Measurements from ENCODE around the gene FHIT. TPM values are rescaled to one million over a fixed set of nuclear protein-coding genes. Genes with fewer than 3 reads are reported as not detected.
"Not testable (repeated sequence)": the region's sequence is repeated elsewhere in the genome, so short reads cannot be mapped to it uniquely, and the experiment has no call there.

The FHIT gene
- polyA plus RNA-seq, 3 donors, result 3.1 to 3.9 (median 3.3) TPM

DNA sequence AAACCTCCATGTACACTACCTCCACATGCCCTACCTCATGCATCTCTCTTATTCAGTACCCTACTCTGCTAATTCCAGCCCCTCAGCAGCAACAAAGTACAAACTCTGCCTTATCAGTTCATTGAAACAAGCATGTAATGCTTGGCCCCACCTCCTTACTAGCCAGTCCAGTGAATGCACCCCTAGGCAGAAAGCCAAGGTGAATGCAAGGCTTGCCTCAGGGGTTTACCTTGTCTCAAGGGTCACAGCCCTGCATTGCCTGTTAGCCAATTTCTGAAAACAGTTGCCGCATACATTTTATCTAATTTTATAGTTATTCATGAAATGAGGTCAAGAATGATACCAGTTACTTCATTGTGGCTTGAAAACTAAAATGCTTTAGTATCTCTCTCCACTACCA lies 576.4 kb downstream of the FHIT start:
- 91 to 93% (median 93%) methylated on average over 1 of the region's 1 CpG for whole genome bisulfite sequencing, 3 donors

DNA sequence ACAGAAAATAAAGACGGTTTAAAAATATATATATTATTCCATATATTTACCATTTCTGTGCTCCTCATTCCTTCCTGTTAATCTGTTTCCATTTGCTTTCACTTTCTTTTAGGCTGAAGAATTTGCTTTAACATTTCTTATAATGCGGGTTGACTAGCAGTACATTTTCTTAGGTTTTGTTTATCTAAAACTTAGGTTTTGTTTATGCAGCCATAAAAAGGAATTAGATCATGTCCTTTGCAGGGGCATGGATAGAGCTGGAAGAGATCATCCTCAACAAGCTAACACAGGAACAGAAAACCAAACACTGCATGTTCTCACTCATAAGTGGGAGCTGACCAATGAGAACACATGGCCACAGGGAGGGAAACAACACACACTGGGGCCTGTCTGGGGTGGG lies 578.1 kb downstream of the FHIT start:
- no peak overlapping the region for H3K27ac ChIP-seq (ENCODE audit: low read depth, low read length)
- 44 to 67% (median 66%) methylated on average over 2 of the region's 2 CpGs for WGBS, 3 donors

More for the DNA sequence above, 576.4 kb downstream of the FHIT start:
- no peak overlapping the region for H3K27ac ChIP-seq (ENCODE audit: low read depth, low read length)

DNA sequence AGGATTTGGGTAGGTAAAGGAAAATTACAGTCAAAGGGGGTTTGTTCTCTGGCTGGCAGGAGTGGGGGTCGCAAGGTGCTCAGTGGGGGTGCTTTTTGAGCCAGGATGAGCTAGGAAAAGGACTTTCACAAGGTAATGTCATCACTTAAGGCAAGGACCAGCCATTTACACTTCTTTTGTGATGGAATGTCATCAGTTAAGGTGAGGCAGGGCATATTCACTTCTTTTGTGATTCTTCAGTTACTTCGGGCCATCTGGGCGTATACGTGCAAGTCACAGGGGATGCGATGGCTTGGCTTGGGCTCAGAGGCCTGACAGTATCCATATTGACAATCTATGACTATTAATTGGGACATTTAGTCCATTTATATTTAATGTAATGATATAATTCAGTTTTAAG lies 578.9 kb downstream of the FHIT start:
- not testable (repeated sequence) for H3K27ac ChIP-seq (ENCODE audit: low read depth, low read length)
- 90 to 97% (median 94%) methylated on average over 5 of the region's 5 CpGs for WGBS, 3 donors

GRCh38 chr3:60669636-60670035 lies 581.6 kb downstream of the FHIT start:
- no peak overlapping the region for H3K27ac ChIP-seq (ENCODE audit: low read depth, low read length)
- 91 to 98% (median 97%) methylated on average over 1 of the region's 1 CpG for WGBS, 3 donors

DNA sequence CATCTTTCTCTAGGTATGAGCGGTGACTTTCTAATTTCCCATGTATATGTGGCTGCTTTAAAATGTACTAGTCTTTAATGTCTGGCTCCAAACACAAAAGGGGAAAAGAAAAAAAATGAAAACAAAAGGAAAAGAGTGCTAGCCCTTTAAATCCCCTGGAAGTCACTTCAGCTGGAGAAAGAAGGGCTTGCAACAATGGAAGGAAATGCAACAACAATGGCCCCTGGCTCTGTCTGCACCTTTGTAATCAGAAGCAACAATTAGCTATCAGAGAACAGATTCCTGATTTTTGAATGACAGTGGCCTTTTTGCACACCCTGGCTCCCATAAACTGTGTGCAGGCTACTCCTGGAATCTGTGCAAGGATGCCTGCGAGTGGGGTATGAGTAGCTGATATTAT lies 591.2 kb downstream of the FHIT start:
- no peak overlapping the region for H3K27ac ChIP-seq (ENCODE audit: low read depth, low read length)
- WGBS, 3 donors, result 78 to 93% (median 82%) methylated on average over 2 of the region's 2 CpGs

GRCh38 chr3:60659098-60659497 lies 592.2 kb downstream of the FHIT start:
- H3K27ac ChIP-seq (ENCODE audit: low read depth, low read length), result no peak overlapping the region
- WGBS, 3 donors, result 94 to 97% (median 95%) methylated on average over 1 of the region's 1 CpG

DNA sequence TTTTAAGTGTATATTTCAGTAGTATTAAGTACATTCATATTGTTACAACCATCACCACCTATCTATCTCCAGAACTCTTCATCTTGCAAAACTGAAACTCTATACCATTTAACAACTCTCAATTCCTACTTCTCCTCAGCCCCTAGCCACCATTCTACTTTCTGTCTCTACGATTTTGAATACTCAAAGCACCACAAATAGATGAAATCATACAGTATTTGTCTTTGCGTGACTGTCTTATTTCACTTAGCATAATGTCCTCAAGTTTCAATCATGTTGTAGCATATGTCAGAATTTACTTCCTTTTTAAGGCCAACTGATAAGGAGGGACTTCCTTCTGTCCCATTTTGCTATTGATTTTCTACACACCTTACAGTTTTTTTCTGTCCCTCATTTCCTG lies 593.3 kb downstream of the FHIT start:
- no peak overlapping the region for H3K27ac ChIP-seq (ENCODE audit: low read depth, low read length)
- 89 to 91% (median 89%) methylated on average over 2 of the region's 2 CpGs for WGBS, 3 donors

DNA sequence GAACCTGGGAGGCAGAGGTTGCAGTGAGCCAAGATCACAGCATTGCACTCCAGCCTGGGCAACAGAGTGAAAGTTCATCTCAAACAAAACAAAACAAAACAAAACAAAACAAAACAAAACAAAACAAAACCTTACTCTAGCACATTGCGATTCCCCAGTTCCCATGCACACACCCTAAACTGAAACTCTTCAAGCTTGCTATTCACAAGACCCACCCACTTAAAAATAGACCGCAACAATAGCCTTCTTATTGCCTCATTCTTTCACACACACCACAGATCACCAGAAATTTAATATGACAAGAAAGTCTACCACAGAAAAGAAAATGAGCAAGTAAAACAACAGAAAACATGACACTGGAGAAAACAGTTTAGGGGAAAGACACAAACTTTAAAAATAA lies 598.4 kb downstream of the FHIT start:
- WGBS, 3 donors, result 90 to 95% (median 90%) methylated on average over 2 of the region's 2 CpGs
- no peak overlapping the region for H3K27ac ChIP-seq (ENCODE audit: low read depth, low read length)

DNA sequence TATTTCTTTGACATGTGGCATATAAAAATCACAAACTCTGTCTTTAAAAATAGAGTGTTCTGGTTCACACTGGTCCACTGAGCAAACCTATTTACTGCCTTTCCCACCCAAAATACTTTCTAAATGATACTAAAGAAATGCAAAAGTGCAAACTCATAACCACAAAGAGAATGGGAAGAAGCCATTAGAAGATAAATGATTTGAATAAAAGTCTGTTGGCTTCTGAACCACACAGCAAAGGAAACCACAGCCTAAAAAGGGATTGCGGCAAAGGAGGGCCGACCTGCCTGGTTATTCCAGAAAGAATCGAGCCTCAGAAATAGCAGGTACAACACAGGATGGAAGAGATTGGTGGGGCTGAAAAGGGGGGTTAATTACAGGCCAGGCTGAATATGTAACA lies 599.5 kb downstream of the FHIT start:
- WGBS, 3 donors, result 51 to 59% (median 52%) methylated on average over 3 of the region's 3 CpGs
- H3K27ac ChIP-seq (ENCODE audit: low read depth, low read length), result no peak overlapping the region

DNA sequence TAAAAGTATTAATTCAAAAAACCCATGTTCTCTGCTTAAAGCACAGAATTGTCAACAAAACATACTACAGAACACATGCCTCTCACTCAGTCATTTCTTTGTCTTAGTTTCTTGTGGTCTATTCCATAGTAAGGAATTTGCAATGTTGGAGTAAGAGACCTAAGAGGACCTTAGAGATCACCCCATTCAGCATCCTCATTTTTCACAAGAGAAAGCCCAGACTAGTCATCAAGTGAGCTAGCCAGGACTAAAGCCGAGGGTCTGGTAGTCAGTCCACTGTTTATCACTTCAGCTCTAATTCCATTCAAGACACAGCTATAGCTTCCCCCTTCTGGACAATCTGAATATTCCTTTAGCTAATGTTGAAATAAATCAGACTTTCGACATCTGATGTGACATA lies 601.1 kb downstream of the FHIT start:
- no peak overlapping the region for H3K27ac ChIP-seq (ENCODE audit: low read depth, low read length)
- WGBS, 3 donors, result 78 to 98% (median 87%) methylated on average over 2 of the region's 2 CpGs

DNA sequence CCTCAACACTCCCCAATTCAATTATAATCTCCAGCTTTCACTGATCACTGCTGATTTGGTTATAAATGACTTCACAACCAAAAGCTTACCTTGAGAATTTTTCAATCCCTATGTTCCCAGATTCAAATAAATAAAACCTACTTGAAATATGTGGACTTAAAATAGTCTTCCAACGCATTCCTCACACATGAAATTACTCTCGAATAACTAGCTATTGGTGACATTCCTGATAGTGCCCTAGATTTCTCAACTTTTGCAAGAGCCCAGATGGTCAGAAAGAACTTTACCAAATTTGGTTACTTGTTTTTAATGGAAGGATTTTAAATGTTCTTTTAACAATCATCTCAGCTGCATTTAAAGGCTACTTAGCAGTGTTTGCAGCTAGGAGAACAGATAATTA lies 605.5 kb downstream of the FHIT start:
- no peak overlapping the region for H3K27ac ChIP-seq (ENCODE audit: low read depth, low read length)
- WGBS, 3 donors, result 62 to 77% (median 76%) methylated on average over 2 of the region's 2 CpGs

DNA sequence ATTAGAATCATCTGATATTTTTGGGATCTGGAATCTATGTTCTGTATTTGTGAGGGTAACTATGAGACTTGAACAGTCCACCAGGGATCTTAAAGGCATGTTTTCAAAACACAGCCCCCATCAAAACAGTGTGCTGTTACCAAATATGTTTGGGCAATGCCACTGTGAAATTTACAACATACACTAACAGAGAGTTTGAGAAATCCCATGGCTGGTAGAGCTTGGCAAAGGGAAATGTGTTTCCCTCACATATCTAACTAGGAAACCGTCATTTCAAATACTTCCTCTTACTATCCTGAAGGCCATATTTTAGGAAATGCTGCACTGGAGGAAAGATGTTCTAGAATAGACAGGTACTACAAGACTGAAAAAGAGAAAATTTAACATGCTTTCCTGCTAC lies 607.4 kb downstream of the FHIT start:
- H3K27ac ChIP-seq (ENCODE audit: low read depth, low read length), result no peak overlapping the region
- 38 to 82% (median 42%) methylated on average over 1 of the region's 1 CpG for WGBS, 3 donors

- 67 to 79% (median 73%) methylated on average over 2 of the region's 2 CpGs for WGBS, 3 donors
- H3K27ac ChIP-seq (ENCODE audit: low read depth, low read length), result no peak overlapping the region
These were observed 609.9 kb downstream of the FHIT start for GRCh38 chr3:60641354-60641753.

DNA sequence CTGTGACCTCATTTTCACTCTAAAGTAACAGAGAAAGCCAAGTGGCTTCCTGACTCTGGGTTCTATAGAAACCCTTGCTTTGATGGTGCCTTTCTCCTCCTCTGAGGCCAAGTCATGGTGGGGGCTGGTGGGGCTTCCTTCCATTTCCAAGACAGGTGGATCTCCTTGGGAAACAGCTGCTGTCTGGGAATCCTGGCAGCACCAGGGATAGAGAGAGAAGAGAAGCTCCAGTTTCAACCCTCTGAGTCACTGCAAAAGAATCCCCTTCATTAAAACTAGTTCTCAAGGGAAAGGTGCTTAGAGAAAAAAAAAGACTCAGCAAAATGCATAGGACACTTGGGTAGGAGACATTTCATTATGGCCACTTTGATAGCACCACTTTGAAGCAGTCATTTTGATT lies 614.4 kb downstream of the FHIT start:
- no peak overlapping the region for H3K27ac ChIP-seq (ENCODE audit: low read depth, low read length)

DNA sequence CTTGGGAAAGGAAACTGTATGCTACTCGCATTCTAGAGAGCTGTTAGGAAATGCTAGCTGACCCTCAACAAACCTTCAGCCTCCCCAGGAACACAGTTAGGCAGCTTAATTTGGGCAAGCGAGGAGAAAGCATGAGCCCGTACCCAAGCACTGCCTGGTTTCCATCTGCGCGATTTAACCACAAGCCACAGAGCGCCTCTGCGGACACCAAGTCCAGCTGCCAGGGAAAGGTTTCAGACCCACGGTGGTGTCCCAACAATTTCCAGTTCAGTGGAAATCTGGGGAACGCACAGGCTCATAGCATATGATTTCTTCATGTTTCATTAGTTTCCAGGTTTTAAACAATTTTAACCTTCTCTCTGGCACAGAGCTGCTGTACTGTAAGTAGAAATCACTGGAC lies 617.6 kb downstream of the FHIT start:
- no peak overlapping the region for H3K27ac ChIP-seq (ENCODE audit: low read depth, low read length)
- WGBS, 3 donors, result 75 to 93% (median 78%) methylated on average over 9 of the region's 9 CpGs

DNA sequence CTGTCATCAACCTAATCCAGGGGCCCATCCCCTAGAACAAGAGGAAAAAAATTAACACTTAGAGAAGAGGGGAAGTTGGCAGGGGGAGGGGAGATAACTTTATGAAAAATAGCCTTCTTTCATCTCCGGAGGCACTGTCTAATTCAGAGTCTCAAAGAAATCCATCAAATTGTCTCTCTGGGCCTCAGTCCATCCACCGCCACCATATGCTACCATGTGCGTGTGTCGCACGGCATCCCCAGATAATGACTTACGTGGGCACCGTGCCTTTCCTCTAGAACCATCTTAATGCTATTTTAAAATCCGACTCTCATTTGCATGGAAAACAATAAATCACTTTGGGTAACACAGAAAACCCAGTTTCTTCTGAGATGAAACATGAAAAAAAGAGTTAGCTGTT lies 619.7 kb downstream of the FHIT start:
- WGBS, 3 donors, result 87 to 91% (median 88%) methylated on average over 8 of the region's 8 CpGs
- H3K27ac ChIP-seq (ENCODE audit: low read depth, low read length), result no peak overlapping the region

DNA sequence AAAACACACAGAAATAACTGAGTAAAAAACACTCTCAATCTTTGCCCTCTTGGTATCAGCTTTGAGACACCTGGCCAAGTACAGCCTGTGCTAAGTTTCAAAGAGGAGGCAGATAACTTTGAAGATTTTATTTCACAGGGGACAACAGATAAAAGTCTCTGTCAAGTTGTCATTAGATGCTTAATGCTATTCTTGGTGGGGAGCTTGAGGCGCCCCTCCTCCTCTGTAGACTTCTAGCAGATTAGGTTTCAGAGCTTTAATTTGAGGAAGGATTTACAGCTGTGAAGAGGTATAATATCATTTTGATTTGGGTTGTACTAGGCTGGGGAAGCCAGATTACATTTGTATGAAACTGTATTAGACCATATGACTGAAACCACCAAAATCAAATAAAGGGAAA lies 620.3 kb downstream of the FHIT start:
- WGBS, 3 donors, result 96 to 100% (median 97%) methylated on average over 1 of the region's 1 CpG
- H3K27ac ChIP-seq (ENCODE audit: low read depth, low read length), result no peak overlapping the region

- no peak overlapping the region for H3K27ac ChIP-seq (ENCODE audit: low read depth, low read length)
- WGBS, 3 donors, result 66 to 87% (median 87%) methylated on average over 2 of the region's 2 CpGs
These were observed 621.4 kb downstream of the FHIT start for GRCh38 chr3:60629816-60630215.

DNA sequence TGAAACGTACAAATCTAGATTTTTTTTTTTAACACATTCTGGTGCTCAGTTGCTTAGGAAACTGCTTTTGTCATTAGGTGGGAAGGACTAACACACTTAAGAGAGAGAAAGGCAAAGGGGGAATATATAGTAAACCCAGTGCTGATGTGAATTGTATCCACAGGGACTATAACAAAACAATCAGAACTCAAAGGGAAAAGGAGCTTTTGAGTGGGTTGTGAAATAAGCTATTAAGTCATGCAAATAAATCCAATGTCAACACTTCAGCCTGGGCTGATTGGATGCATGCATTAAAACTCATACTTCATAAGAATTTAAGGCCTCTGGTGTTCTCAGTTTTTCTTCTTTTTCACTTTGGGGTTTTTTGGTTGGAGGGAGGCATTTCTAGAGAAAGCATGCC lies 628.9 kb downstream of the FHIT start:
- WGBS, 3 donors, result 0 to 81% (median 71%) methylated on average over 1 of the region's 1 CpG
- no peak overlapping the region for H3K27ac ChIP-seq (ENCODE audit: low read depth, low read length)

- no peak overlapping the region for H3K27ac ChIP-seq (ENCODE audit: low read depth, low read length)
- 61 to 86% (median 85%) methylated on average over 2 of the region's 2 CpGs for WGBS, 3 donors
These were observed 634.1 kb downstream of the FHIT start for GRCh38 chr3:60617188-60617587.

DNA sequence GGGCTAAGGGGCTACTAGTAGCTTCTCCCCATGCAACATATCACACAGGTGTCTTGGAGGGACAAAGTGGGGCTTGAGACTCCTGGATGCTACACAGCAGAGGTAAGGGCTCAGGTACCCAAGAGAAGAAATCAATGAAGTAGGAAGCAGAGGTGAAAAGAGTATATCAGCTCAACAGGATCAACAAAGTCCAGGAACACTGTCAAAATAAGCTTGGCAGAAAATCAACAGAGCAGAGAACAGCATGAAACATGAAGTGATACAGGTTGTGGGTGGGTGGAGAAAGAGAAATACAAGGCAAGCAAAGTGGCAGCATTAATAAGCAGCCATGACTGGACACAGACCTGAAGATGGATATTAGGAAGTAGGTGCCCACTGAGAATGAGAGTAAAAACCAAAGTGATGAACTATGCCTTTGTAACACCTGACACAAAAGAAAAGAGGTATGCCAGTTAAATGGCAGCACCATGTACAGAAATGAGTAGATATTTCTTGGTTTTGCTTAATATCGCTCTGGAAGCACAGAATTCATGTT lies 637.4 kb downstream of the FHIT start:
- 86 to 98% (median 96%) methylated on average over 1 of the region's 1 CpG for WGBS, 3 donors
- H3K27ac ChIP-seq (ENCODE audit: low read depth, low read length), result no peak overlapping the region
